ENCODE data around the gene LRRC45. TPM values are rescaled to one million over a fixed set of nuclear protein-coding genes. Genes with fewer than 3 reads are reported as not detected.

LRRC45 gene
- total RNA-seq, 2 donors from 2014 or later, result 16.6 to 60.0 TPM

GRCh38 chr17:82021107-82021899 is 1.8 kb upstream of the LRRC45 start:
- Histone ChIP-seq H3K27ac (peak overlapping the region; percentile 54), H3K36me3 (no peaks in the 10 kb centered on the region), H3K27me3 (no peaks in the 10 kb centered on the region), H3K4me1 (peaks cover 17% of the 10 kb centered on the region), H3K9me3 (no peaks in the 10 kb centered on the region), H3K9ac (ENCODE audit: low read depth in 2 of 2, low read length in 2 of 2) (peak overlapping the region; percentile 90 to 94), H3K4me3 (peak overlapping the region; percentile 77)
- peak; percentile 70 for TF ChIP-seq CTCF (IDR thresholded peaks at IDR 0.05)
- intact Hi-C loops (cut with DNase I), result no loop called here
- peak; percentile 78 for DNase-seq

GRCh38 chr17:82021900-82022309 is 1.2 kb upstream of the LRRC45 start:
- intact Hi-C loops (cut with DNase I), result no loop called here
- peak overlapping the region; percentile 54 for H3K27ac ChIP-seq
- no peaks in the 10 kb centered on the region for H3K36me3 ChIP-seq

GRCh38 chr17:82022310-82022980 is 660 bp upstream of the LRRC45 start, which contains the start of gene CENPX:
CENPX (minus strand) TSS chr17:82022878; CDS start chr17:82022861, 17 bp downstream.
- TF ChIP-seq CTCF (IDR thresholded peaks at IDR 0.05), result no peak
- intact Hi-C loops (cut with DNase I), result no loop called here
- no peaks in the 10 kb centered on the region for H3K9me3 ChIP-seq
- no peaks in the 10 kb centered on the region for H3K36me3 ChIP-seq
- peak within 1 kb of the TSS; percentile 90 to 94 for H3K9ac ChIP-seq (ENCODE audit: low read depth in 2 of 2, low read length in 2 of 2)
- H3K4me3 ChIP-seq, result peak within 1 kb of the TSS; percentile 77
- no peak for DNase-seq
- peaks cover 17% of the 10 kb centered on the region for H3K4me1 ChIP-seq
- no peaks in the 10 kb centered on the region for H3K27me3 ChIP-seq
- peak within 1 kb of the TSS; percentile 54 for H3K27ac ChIP-seq

More at GRCh38 chr17:82021900-82022309, 1.2 kb upstream of the LRRC45 start:
- no peaks in the 10 kb centered on the region for H3K9me3 ChIP-seq
- peak; percentile 66 for DNase-seq
- peaks cover 17% of the 10 kb centered on the region for H3K4me1 ChIP-seq
- H3K27me3 ChIP-seq, result no peaks in the 10 kb centered on the region
- peak overlapping the region; percentile 77 for H3K4me3 ChIP-seq
- peak overlapping the region; percentile 90 to 94 for H3K9ac ChIP-seq (ENCODE audit: low read depth in 2 of 2, low read length in 2 of 2)
- TF ChIP-seq CTCF (IDR thresholded peaks at IDR 0.05), result no peak

- no peak for DNase-seq
- Histone ChIP-seq H3K9ac (ENCODE audit: low read depth in 2 of 2, low read length in 2 of 2) (peak overlapping the region; percentile 81), H3K9me3 (no peaks in the 10 kb centered on the region), H3K27ac (no peak overlapping the region), H3K27me3 (no peaks in the 10 kb centered on the region), H3K36me3 (no peaks in the 10 kb centered on the region), H3K4me3 (peak overlapping the region; percentile 77), H3K4me1 (peaks cover 17% of the 10 kb centered on the region)
- intact Hi-C loops (cut with DNase I), result no loop called here
- no peak for TF ChIP-seq CTCF (IDR thresholded peaks at IDR 0.05)
Observed at GRCh38 chr17:82023447-82024241, 539 bp downstream of the LRRC45 start.

GRCh38 chr17:82024859-82025258 is 1.8 kb downstream of the LRRC45 start:
- Histone ChIP-seq H3K27me3 (no peaks in the 10 kb centered on the region), H3K9me3 (no peaks in the 10 kb centered on the region), H3K27ac (no peak overlapping the region), H3K36me3 (no peaks in the 10 kb centered on the region), H3K4me3 (no peak overlapping the region), H3K9ac (ENCODE audit: low read depth in 2 of 2, low read length in 2 of 2) (no peak overlapping the region), H3K4me1 (peaks cover 18% of the 10 kb centered on the region)
- intact Hi-C loops (cut with DNase I), result no loop called here
- TF ChIP-seq CTCF (IDR thresholded peaks at IDR 0.05), result no peak
- DNase-seq, result no peak
